Ovary (tissue), 3 donors: ENCODE data around the gene SLC37A4.

Experiments
- CTCF ChIP-seq, 3 donors: fragments of 450-650 bp in 2 of 3; fragments of 200-600 bp in 1 of 3; IDR thresholded peaks; one replicate each; pipeline versions ENCODE4 v1.5.1 to v1.8.0; 2016 to 2022; ENCODE audit warnings: antibody characterized with exemption in 3 of 3, mild to moderate bottlenecking in 1 of 3
- EP300 ChIP-seq: sonication (generic); formaldehyde crosslinking; IDR thresholded peaks from one replicate; pipeline ENCODE4 v1.6.1; 2017; ENCODE audit warnings: antibody characterized with exemption
- POLR2A ChIP-seq: fragments of 450-650 bp; IDR thresholded peaks from one replicate; pipeline ENCODE4 v1.6.1; 2017; ENCODE audit warnings: antibody characterized with exemption, mild to moderate bottlenecking, moderate library complexity
- donor health status: DM: no; HTN: no; CAD: no.

GRCh38 chr11:119047205-119047604, 16.5 kb upstream of the SLC37A4 start:
- no peak for TF ChIP-seq CTCF (IDR thresholded peaks at IDR 0.05)
- TF ChIP-seq POLR2A, result no peak
- TF ChIP-seq EP300, result no peak
